Neural progenitor cell (in vitro differentiated cells): ENCODE data around the gene CNOT4. TPM values are rescaled to one million over a fixed set of nuclear protein-coding genes. Genes with fewer than 3 reads are reported as not detected.
"Not testable (repeated sequence)": the region's sequence is repeated elsewhere in the genome, so short reads cannot be mapped to it uniquely, and the experiment has no call there.

Experiments used
- DNase-seq: peaks from one replicate; pipeline ENCODE4 v3.0.0-alpha.2; 2016; ENCODE audit warnings: low spot score
- H2AFZ ChIP-seq: fragments of 200-600 bp; sonication (generic); replicated peaks from 2 replicates; pipeline ENCODE4 v1.6.1; 2016; ENCODE audit warnings: antibody characterized with exemption
- H3F3A ChIP-seq: fragments of 200-600 bp; sonication (generic); 2 replicates; pipeline ENCODE4 v1.6.1; 2016; ENCODE audit warnings: antibody characterized with exemption, low read depth
- H3K27ac ChIP-seq: fragments of 200-600 bp; sonication (generic); 2 replicates; pipeline ENCODE4 v1.5.1; 2016; ENCODE audit warnings: mild to moderate bottlenecking
- H3K27me3 ChIP-seq: fragments of 200-600 bp; sonication (generic); 2 replicates; pipeline ENCODE4 v1.6.1; 2016; ENCODE audit warnings: mild to moderate bottlenecking, moderate library complexity
- H3K36me3 ChIP-seq: fragments of 200-600 bp; sonication (generic); 2 replicates; pipeline ENCODE4 v1.5.1; 2016
- H3K4me1 ChIP-seq: fragments of 200-600 bp; sonication (generic); 2 replicates; pipeline ENCODE4 v1.6.1; 2016; ENCODE audit warnings: mixed run types
- H3K4me2 ChIP-seq: fragments of 200-600 bp; sonication (generic); 2 replicates; pipeline ENCODE4 v1.6.1; 2016
- H3K4me3 ChIP-seq: fragments of 200-600 bp; sonication (generic); 2 replicates; pipeline ENCODE4 v1.5.1; 2016
- H3K79me2 ChIP-seq: fragments of 200-600 bp; sonication (generic); 2 replicates; pipeline ENCODE4 v1.6.1; 2016; ENCODE audit warnings: low read depth
- H3K9ac ChIP-seq: fragments of 200-600 bp; sonication (generic); 2 replicates; pipeline ENCODE4 v1.6.1; 2016
- H3K9me3 ChIP-seq: fragments of 200-600 bp; sonication (generic); 2 replicates; pipeline ENCODE4 v1.5.1; 2016; ENCODE audit warnings: low read depth
- H4K20me1 ChIP-seq: fragments of 200-600 bp; sonication (generic); 2 replicates; pipeline ENCODE4 v1.6.1; 2016; ENCODE audit warnings: low read depth
- H3K27ac Mint-ChIP-seq: 3 replicates; pipeline ENCODE4 v1.8.0; 2021; ENCODE audit warnings: mixed read lengths
- H3K27me3 Mint-ChIP-seq: 2 replicates; pipeline ENCODE4 v1.8.0; 2022; ENCODE audit warnings: low read depth, mild to moderate bottlenecking, inconsistent platforms, moderate library complexity, mixed read lengths; ENCODE audit not compliant: insufficient read depth
- H3K36me3 Mint-ChIP-seq: 3 replicates; pipeline ENCODE4 v1.8.0; 2021; ENCODE audit warnings: mixed read lengths
- H3K4me1 Mint-ChIP-seq: 3 replicates; pipeline ENCODE4 v1.8.0; 2021; ENCODE audit warnings: mixed read lengths
- H3K4me3 Mint-ChIP-seq: 3 replicates; pipeline ENCODE4 v1.8.0; 2021; ENCODE audit warnings: mild to moderate bottlenecking, moderate library complexity, mixed read lengths
- H3K9me3 Mint-ChIP-seq: 3 replicates; pipeline ENCODE4 v1.8.0; 2020; ENCODE audit warnings: mixed read lengths
- CTCF ChIP-seq: fragments of 200-600 bp; sonication (generic); IDR thresholded peaks from 2 replicates; pipeline ENCODE4 v1.5.1; 2017; ENCODE audit warnings: antibody characterized with exemption, mild to moderate bottlenecking
- EZH2 ChIP-seq: fragments of 200-600 bp; sonication (generic); IDR thresholded peaks from 2 replicates; pipeline ENCODE4 v1.6.1; 2017; ENCODE audit warnings: antibody characterized with exemption, mild to moderate bottlenecking, moderate library complexity
- EZH2phosphoT487 ChIP-seq: fragments of 200-600 bp; sonication (generic); IDR thresholded peaks from 2 replicates; pipeline ENCODE4 v1.6.1; 2017; ENCODE audit warnings: antibody characterized with exemption
- total RNA-seq: library from RNA; depleted of rRNA; stranded (reverse); fragments of >200 nt; gene quantifications from 2 replicates; pipeline ENCODE4 v1.2.3, GENCODE V29; 2015; ENCODE audit warnings: low replicate concordance

The CNOT4 gene
- total RNA-seq, 1 donor from 2014 or later, result 21.4 TPM

DNA sequence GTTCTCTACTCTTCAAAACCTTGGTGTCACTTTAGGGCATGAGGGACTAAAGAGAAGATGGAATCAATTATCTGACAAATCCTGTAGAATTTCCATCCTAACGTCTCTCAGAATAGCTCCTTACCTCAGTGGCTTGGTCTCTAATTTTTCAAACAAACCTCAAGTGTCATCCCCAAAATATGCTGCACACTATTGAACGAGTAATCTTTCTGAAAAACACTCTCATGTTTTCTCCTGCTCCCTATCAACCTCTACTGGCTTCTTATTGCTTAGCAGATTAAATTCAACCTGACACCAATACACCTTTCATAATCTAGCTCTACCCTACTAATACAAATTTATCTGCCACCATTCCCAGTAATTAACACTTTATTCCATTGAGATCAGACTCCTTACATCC, 8.5 kb downstream of the CNOT4 start:
- H3K9me3 Mint-ChIP-seq, result no peaks in the 10 kb centered on the region
- no peaks in the 10 kb centered on the region for H3F3A ChIP-seq
- no peak overlapping the region for H3K9ac ChIP-seq
- TF ChIP-seq EZH2phosphoT487, result no peak
- no peak for TF ChIP-seq EZH2
- TF ChIP-seq CTCF, result no peak
- H4K20me1 ChIP-seq, result peaks cover 61% of the 10 kb centered on the region
- no peaks in the 10 kb centered on the region for H3K27me3 Mint-ChIP-seq
- H3K27ac ChIP-seq, result no peak overlapping the region
- peaks cover 4% of the 10 kb centered on the region for H3K36me3 Mint-ChIP-seq
- DNase-seq, result no peak
- no peak overlapping the region for H3K4me3 Mint-ChIP-seq
- no peak overlapping the region for H2AFZ ChIP-seq
- no peaks in the 10 kb centered on the region for H3K27me3 ChIP-seq
- H3K27ac Mint-ChIP-seq, result no peak overlapping the region
- no peaks in the 10 kb centered on the region for H3K9me3 ChIP-seq
- no peak overlapping the region for H3K4me2 ChIP-seq
- H3K4me1 ChIP-seq, result no peaks in the 10 kb centered on the region
- no peaks in the 10 kb centered on the region for H3K36me3 ChIP-seq
- peaks cover 3% of the 10 kb centered on the region for H3K4me1 Mint-ChIP-seq
- no peak overlapping the region for H3K4me3 ChIP-seq
- H3K79me2 ChIP-seq, result peaks cover 97% of the 10 kb centered on the region

GRCh38 chr7:135499818-135500217, 10.1 kb downstream of the CNOT4 start:
- Histone ChIP-seq H3K4me1 (no peaks in the 10 kb centered on the region), H3K27ac (no peak overlapping the region), H3K79me2 (peaks cover 95% of the 10 kb centered on the region), H3K9ac (no peak overlapping the region), H3K4me3 (no peak overlapping the region), H3F3A (no peaks in the 10 kb centered on the region), H3K9me3 (no peaks in the 10 kb centered on the region), H3K4me2 (no peak overlapping the region), H4K20me1 (peaks cover 65% of the 10 kb centered on the region), H3K27me3 (no peaks in the 10 kb centered on the region), H2AFZ (no peak overlapping the region), H3K36me3 (no peaks in the 10 kb centered on the region)
- no peak for TF ChIP-seq EZH2
- no peak for TF ChIP-seq CTCF
- no peak for TF ChIP-seq EZH2phosphoT487
- Mint-ChIP-seq H3K4me3 (no peak overlapping the region), H3K9me3 (no peaks in the 10 kb centered on the region), H3K4me1 (peaks cover 3% of the 10 kb centered on the region), H3K27ac (no peak overlapping the region), H3K36me3 (peaks cover 5% of the 10 kb centered on the region), H3K27me3 (no peaks in the 10 kb centered on the region)
- DNase-seq, result no peak

GRCh38 chr7:135497161-135497560, 12.7 kb downstream of the CNOT4 start:
- H3K27ac Mint-ChIP-seq, result not testable (repeated sequence)

GRCh38 chr7:135493362-135493761, 16.5 kb downstream of the CNOT4 start:
- H3K79me2 ChIP-seq, result peaks cover 98% of the 10 kb centered on the region
- H3K4me3 ChIP-seq, result no peak overlapping the region
- Mint-ChIP-seq H3K9me3 (no peaks in the 10 kb centered on the region), H3K27me3 (no peaks in the 10 kb centered on the region), H3K4me1 (peaks cover 7% of the 10 kb centered on the region), H3K27ac (no peak overlapping the region), H3K36me3 (peaks cover 6% of the 10 kb centered on the region), H3K4me3 (no peak overlapping the region)
- no peak overlapping the region for H2AFZ ChIP-seq
- DNase-seq, result no peak
- no peak for TF ChIP-seq CTCF
- no peak for TF ChIP-seq EZH2
- no peak for TF ChIP-seq EZH2phosphoT487
- no peaks in the 10 kb centered on the region for H3K27me3 ChIP-seq
- H3K9ac ChIP-seq, result no peak overlapping the region
- no peaks in the 10 kb centered on the region for H3K36me3 ChIP-seq
- H3K4me2 ChIP-seq, result no peak overlapping the region
- H4K20me1 ChIP-seq, result peaks cover 53% of the 10 kb centered on the region
- no peak overlapping the region for H3K27ac ChIP-seq
- no peaks in the 10 kb centered on the region for H3F3A ChIP-seq
- H3K4me1 ChIP-seq, result no peaks in the 10 kb centered on the region
- H3K9me3 ChIP-seq, result no peaks in the 10 kb centered on the region

More at GRCh38 chr7:135497161-135497560, 12.7 kb downstream of the CNOT4 start:
- H3K36me3 Mint-ChIP-seq, H3K9ac ChIP-seq, H3K4me1 ChIP-seq, H3K9me3 ChIP-seq, H3K36me3 ChIP-seq, H3K4me2 ChIP-seq, H3K4me3 ChIP-seq, H3K4me1 Mint-ChIP-seq, H3K27me3 ChIP-seq, H3F3A ChIP-seq, H3K27ac ChIP-seq, H2AFZ ChIP-seq, H3K27me3 Mint-ChIP-seq, DNase-seq, H3K9me3 Mint-ChIP-seq, H3K4me3 Mint-ChIP-seq: not testable (repeated sequence)
- peaks cover 79% of the 10 kb centered on the region for H4K20me1 ChIP-seq
- H3K79me2 ChIP-seq, result peaks cover 98% of the 10 kb centered on the region
